HepG2 (cell line): ENCODE data around the gene FETUB. TPM values are rescaled to one million over a fixed set of nuclear protein-coding genes. Genes with fewer than 3 reads are reported as not detected.
"Not testable (repeated sequence)": the region's sequence is repeated elsewhere in the genome, so short reads cannot be mapped to it uniquely, and the experiment has no call there.

ENCODE experiments used
- CREB1 ChIP-seq, 2 experiments: fragments of 450-650 bp in 1 of 2; IDR thresholded peaks; 2 replicates each; pipeline ENCODE4 v1.6.1; 2016 to 2017; ENCODE audit warnings: control low read depth in 1 of 2, mild to moderate bottlenecking in 1 of 2, missing compliant biosample characterization in 1 of 2, missing genetic modification characterization in 1 of 2
- GATAD2A ChIP-seq: IDR thresholded peaks from 2 replicates; pipeline ENCODE4 v1.6.1; 2016
- HIVEP1 ChIP-seq: sonication (generic); formaldehyde crosslinking; IDR thresholded peaks from 2 replicates; pipeline ENCODE4 v1.4.0; 2020; ENCODE audit warnings: mild to moderate bottlenecking, missing genetic modification reagents
- HOXA3 ChIP-seq: sonication (generic); formaldehyde crosslinking; IDR thresholded peaks from 2 replicates; pipeline ENCODE4 v1.5.0; 2020; ENCODE audit warnings: missing genetic modification reagents
- HOXA7 ChIP-seq: sonication (generic); formaldehyde crosslinking; IDR thresholded peaks from 2 replicates; pipeline ENCODE4 v1.8.1; 2022; ENCODE audit warnings: mild to moderate bottlenecking, missing genetic modification reagents, moderate library complexity
- KLF12 ChIP-seq: sonication (generic); formaldehyde crosslinking; IDR thresholded peaks from 2 replicates; pipeline ENCODE4 v1.4.0; 2020; ENCODE audit warnings: missing genetic modification reagents, borderline replicate concordance
- KLF16 ChIP-seq, 2 experiments: sonication (generic) in 1 of 2; formaldehyde crosslinking in 1 of 2; IDR thresholded peaks; 2 replicates each; pipeline versions ENCODE4 v1.6.1 to v1.8.0; 2016 to 2023; ENCODE audit warnings: missing genetic modification reagents in 2 of 2, missing compliant biosample characterization in 1 of 2
- MAZ ChIP-seq, 2 experiments: sonication (generic) in 1 of 2; formaldehyde crosslinking in 1 of 2; IDR thresholded peaks; 2 replicates each; pipeline versions ENCODE4 v1.5.0 to v1.6.1; 2012 to 2020; ENCODE audit warnings: low read depth in 2 of 2, mild to moderate bottlenecking in 2 of 2, borderline replicate concordance in 1 of 2, improper control_type of control experiment in 1 of 2, low read length in 1 of 2, missing genetic modification reagents in 1 of 2, moderate library complexity in 1 of 2
- MEF2D ChIP-seq: sonication (generic); formaldehyde crosslinking; IDR thresholded peaks from 2 replicates; pipeline ENCODE4 v1.5.1; 2020; ENCODE audit warnings: mild to moderate bottlenecking, missing genetic modification reagents
- MEIS2 ChIP-seq: sonication (generic); formaldehyde crosslinking; IDR thresholded peaks from 2 replicates; pipeline ENCODE4 v1.9.0; 2021; ENCODE audit warnings: mild to moderate bottlenecking, missing genetic modification reagents
- TCF7 ChIP-seq: sonication (generic); IDR thresholded peaks from 2 replicates; pipeline ENCODE4 v1.6.1; 2016; ENCODE audit warnings: antibody characterized with exemption, low read depth
- YEATS4 ChIP-seq: sonication (generic); formaldehyde crosslinking; IDR thresholded peaks from 2 replicates; pipeline ENCODE4 v1.4.0; 2020; ENCODE audit warnings: missing genetic modification reagents, borderline replicate concordance
- ZNF33B ChIP-seq: sonication (generic); formaldehyde crosslinking; IDR thresholded peaks from 2 replicates; pipeline ENCODE4 v1.5.1; 2020; ENCODE audit warnings: mild to moderate bottlenecking, missing genetic modification reagents
- ZNF350 ChIP-seq: sonication (generic); formaldehyde crosslinking; IDR thresholded peaks from 2 replicates; pipeline ENCODE4 v1.4.0; 2020; ENCODE audit warnings: mild to moderate bottlenecking, low read depth, missing genetic modification reagents, borderline replicate concordance
- ZNF788 ChIP-seq: sonication (generic); formaldehyde crosslinking; IDR thresholded peaks from 2 replicates; pipeline ENCODE4 v1.5.0; 2020; ENCODE audit warnings: mild to moderate bottlenecking, missing genetic modification reagents, borderline replicate concordance
- ZNF816 ChIP-seq: sonication (generic); formaldehyde crosslinking; IDR thresholded peaks from 2 replicates; pipeline ENCODE4 v1.8.0; 2022; ENCODE audit warnings: missing genetic modification reagents, mild to moderate bottlenecking, borderline replicate concordance
- polyA plus RNA-seq, 8 experiments: library from polyadenylated mRNA; depleted of rRNA in 3 of 8; stranded (reverse) in 7 of 8; unstranded in 1 of 8; fragments of >200 nt; fragmentation: Illumina TruSeq in 4 of 8; extraction: Trizol in 4 of 8; gene quantifications; 2 replicates each; pipeline versions ENCODE4 v1.2.1 to v1.2.3, GENCODE V29; 2011 to 2016; ENCODE audit warnings: low read depth in 4 of 8, missing spikeins in 1 of 8, mixed read lengths in 1 of 8; ENCODE audit not compliant: insufficient read depth in 1 of 8
- total RNA-seq, 5 experiments: library from RNA; depleted of rRNA; stranded (reverse); fragments of >200 nt; fragmentation: Illumina TruSeq; extraction: Trizol; gene quantifications; 2 replicates each; pipeline ENCODE4 v1.2.3, GENCODE V29; 2016; ENCODE audit warnings: low read depth in 1 of 5
- TF ChIP-seq, protein P1 (sequence below): sonication (generic); formaldehyde crosslinking; IDR thresholded peaks from 2 replicates; pipeline ENCODE4 v1.4.0; 2020; ENCODE audit warnings: missing genetic modification reagents, borderline replicate concordance
- TF ChIP-seq, protein P2 (sequence below): IDR thresholded peaks from 2 replicates; pipeline ENCODE4 v1.6.1; 2018; ENCODE audit warnings: missing genetic modification reagents, mild to moderate bottlenecking, missing compliant biosample characterization
- TF ChIP-seq, protein P3 (sequence below), 2 experiments: fragments of 450-650 bp in 1 of 2; sonication (generic) in 1 of 2; formaldehyde crosslinking; IDR thresholded peaks; 2 replicates each; pipeline versions ENCODE4 v1.5.0 to v1.8.0; 2020 to 2022; ENCODE audit warnings: mild to moderate bottlenecking in 1 of 2, missing genetic modification reagents in 1 of 2

The FETUB gene
- total and polyA plus RNA-seq, 2 of the 13 experiments (the other 11 are each of a cell fraction or from before 2014, with no cell fraction given) = 2.1 to 4.4 TPM

DNA sequence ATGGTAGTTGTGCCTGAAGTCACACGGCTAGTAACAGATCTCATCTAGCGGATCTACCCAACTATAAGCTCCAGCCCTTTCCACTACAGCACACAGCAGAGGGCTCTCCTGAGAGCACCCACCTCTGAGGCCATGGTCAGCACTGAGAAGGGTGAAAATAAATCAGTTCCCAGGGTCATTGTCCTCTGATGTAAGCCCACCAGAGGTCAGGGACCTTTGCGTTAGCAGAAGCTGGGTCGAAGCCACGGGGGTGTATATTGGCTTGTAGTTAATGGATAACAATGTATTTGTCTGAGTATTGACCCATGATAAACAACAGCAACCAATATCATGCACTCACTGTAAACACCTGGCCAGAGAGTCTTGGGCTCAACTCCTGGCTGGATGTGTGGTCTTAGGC, 6.0 kb upstream of the FETUB start (continued):
- TF ChIP-seq, protein P1, sequence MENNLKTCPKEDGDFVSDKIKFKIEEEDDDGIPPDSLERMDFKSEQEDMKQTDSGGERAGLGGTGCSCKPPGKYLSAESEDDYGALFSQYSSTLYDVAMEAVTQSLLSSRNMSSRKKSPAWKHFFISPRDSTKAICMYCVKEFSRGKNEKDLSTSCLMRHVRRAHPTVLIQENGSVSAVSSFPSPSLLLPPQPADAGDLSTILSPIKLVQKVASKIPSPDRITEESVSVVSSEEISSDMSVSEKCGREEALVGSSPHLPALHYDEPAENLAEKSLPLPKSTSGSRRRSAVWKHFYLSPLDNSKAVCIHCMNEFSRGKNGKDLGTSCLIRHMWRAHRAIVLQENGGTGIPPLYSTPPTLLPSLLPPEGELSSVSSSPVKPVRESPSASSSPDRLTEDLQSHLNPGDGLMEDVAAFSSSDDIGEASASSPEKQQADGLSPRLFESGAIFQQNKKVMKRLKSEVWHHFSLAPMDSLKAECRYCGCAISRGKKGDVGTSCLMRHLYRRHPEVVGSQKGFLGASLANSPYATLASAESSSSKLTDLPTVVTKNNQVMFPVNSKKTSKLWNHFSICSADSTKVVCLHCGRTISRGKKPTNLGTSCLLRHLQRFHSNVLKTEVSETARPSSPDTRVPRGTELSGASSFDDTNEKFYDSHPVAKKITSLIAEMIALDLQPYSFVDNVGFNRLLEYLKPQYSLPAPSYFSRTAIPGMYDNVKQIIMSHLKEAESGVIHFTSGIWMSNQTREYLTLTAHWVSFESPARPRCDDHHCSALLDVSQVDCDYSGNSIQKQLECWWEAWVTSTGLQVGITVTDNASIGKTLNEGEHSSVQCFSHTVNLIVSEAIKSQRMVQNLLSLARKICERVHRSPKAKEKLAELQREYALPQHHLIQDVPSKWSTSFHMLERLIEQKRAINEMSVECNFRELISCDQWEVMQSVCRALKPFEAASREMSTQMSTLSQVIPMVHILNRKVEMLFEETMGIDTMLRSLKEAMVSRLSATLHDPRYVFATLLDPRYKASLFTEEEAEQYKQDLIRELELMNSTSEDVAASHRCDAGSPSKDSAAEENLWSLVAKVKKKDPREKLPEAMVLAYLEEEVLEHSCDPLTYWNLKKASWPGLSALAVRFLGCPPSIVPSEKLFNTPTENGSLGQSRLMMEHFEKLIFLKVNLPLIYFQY (CRISPR knock-in tag) = peak; percentile 87; the same call in 1 of the 2 replicates
- TF ChIP-seq MAZ (IDR thresholded peaks at IDR 0.05; ENCODE audit: borderline replicate concordance, low read depth, low read length) = not testable (repeated sequence)
- TF ChIP-seq MAZ (CRISPR knock-in tag; IDR thresholded peaks at IDR 0.05; ENCODE audit: low read depth) = peak; percentile 45; the same call in 1 of the 2 replicates
- TF ChIP-seq HOXA3 (CRISPR knock-in tag) = peak; percentile 77; the same call in 1 of the 2 replicates
- peak in 1 of 2 experiments; percentile 75; a peak in 2 of 4 replicates for TF ChIP-seq KLF16 (CRISPR knock-in tag; IDR thresholded peaks at IDR 0.05)
- TF ChIP-seq GATAD2A (CRISPR knock-in tag) = peak; percentile 96
- peak; percentile 93 for TF ChIP-seq MEF2D (CRISPR knock-in tag)
- TF ChIP-seq CREB1 (IDR thresholded peaks at IDR 0.05) = 0 out of 2 replicates have a peak, but pooled peaks have one; percentile 5
- TF ChIP-seq CREB1 (CRISPR knock-in tag; IDR thresholded peaks at IDR 0.05) = peak; percentile 72
- TF ChIP-seq, protein P2, sequence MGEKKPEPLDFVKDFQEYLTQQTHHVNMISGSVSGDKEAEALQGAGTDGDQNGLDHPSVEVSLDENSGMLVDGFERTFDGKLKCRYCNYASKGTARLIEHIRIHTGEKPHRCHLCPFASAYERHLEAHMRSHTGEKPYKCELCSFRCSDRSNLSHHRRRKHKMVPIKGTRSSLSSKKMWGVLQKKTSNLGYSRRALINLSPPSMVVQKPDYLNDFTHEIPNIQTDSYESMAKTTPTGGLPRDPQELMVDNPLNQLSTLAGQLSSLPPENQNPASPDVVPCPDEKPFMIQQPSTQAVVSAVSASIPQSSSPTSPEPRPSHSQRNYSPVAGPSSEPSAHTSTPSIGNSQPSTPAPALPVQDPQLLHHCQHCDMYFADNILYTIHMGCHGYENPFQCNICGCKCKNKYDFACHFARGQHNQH (CRISPR knock-in tag) = peak; percentile 89; the same call in 1 of the 2 replicates
- TF ChIP-seq MEIS2 (CRISPR knock-in tag) = peak; percentile 39; the same call in 1 of the 2 replicates
- TF ChIP-seq ZNF350 (CRISPR knock-in tag) = peak; percentile 70; the same call in 1 of the 2 replicates
- peak; percentile 76; the same call in 1 of the 2 replicates for TF ChIP-seq HOXA7 (CRISPR knock-in tag)
- peak; percentile 55; the same call in 1 of the 2 replicates for TF ChIP-seq HIVEP1 (CRISPR knock-in tag)
- TF ChIP-seq KLF12 = peak; percentile 47; the same call in 1 of the 2 replicates
- TF ChIP-seq YEATS4 (CRISPR knock-in tag) = peak; percentile 37; the same call in 1 of the 2 replicates
- TF ChIP-seq ZNF33B (CRISPR knock-in tag) = peak; percentile 87; the same call in 1 of the 2 replicates
- peak; percentile 36; the same call in 1 of the 2 replicates for TF ChIP-seq TCF7
- TF ChIP-seq ZNF816 (CRISPR knock-in tag) = peak; percentile 36; the same call in 1 of the 2 replicates
- TF ChIP-seq ZNF788 (CRISPR knock-in tag) = peak; percentile 45; the same call in 1 of the 2 replicates
- TF ChIP-seq, protein P3, sequence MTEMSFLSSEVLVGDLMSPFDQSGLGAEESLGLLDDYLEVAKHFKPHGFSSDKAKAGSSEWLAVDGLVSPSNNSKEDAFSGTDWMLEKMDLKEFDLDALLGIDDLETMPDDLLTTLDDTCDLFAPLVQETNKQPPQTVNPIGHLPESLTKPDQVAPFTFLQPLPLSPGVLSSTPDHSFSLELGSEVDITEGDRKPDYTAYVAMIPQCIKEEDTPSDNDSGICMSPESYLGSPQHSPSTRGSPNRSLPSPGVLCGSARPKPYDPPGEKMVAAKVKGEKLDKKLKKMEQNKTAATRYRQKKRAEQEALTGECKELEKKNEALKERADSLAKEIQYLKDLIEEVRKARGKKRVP (CRISPR knock-in tag; IDR thresholded peaks at IDR 0.05) = peak in 1 of 2 experiments; percentile 94; a peak in 2 of 4 replicates
